Thyroid gland (tissue), 4 donors: ENCODE measurements around the gene CNOT10.

Source experiments
- CTCF ChIP-seq, 6 experiments: fragments of 200-600 bp in 3 of 6; fragments of 450-650 bp in 3 of 6; sonication (generic) in 3 of 6; IDR thresholded peaks; one replicate each; pipeline ENCODE4 v1.5.1; 2016 to 2019; ENCODE audit warnings: antibody characterized with exemption in 6 of 6, mild to moderate bottlenecking in 2 of 6, inconsistent platforms in 1 of 6, moderate library complexity in 1 of 6
- POLR2A ChIP-seq, 2 donors: fragments of 450-650 bp; IDR thresholded peaks; one replicate each; pipeline ENCODE4 v1.6.1; 2017; ENCODE audit warnings: antibody characterized with exemption in 2 of 2, mild to moderate bottlenecking in 2 of 2, moderate library complexity in 1 of 2

GRCh38 chr3:32660634-32661033 is 24.4 kb upstream of the CNOT10 start:
- TF ChIP-seq CTCF (IDR thresholded peaks at IDR 0.05) (no peak), POLR2A (IDR thresholded peaks at IDR 0.05) (no peak)
